GM23248 (cell line): Measurements from ENCODE around the gene RNASET2. TPM values are rescaled to one million over a fixed set of nuclear protein-coding genes. Genes with fewer than 3 reads are reported as not detected.

Experiments used
- DNase-seq: peaks from one replicate; pipeline ENCODE4 v3.0.0-alpha.2; 2015
- H2AFZ ChIP-seq: fragments of 200-600 bp; sonication (generic); 2 replicates; pipeline ENCODE4 v1.6.1; 2016; ENCODE audit warnings: antibody characterized with exemption
- H3F3A ChIP-seq: fragments of 200-600 bp; sonication (generic); 2 replicates; pipeline ENCODE4 v1.6.1; 2016; ENCODE audit warnings: mild to moderate bottlenecking, antibody characterized with exemption, mixed run types; ENCODE audit not compliant: insufficient read depth
- H3K27ac ChIP-seq: fragments of 200-600 bp; sonication (generic); 2 replicates; pipeline ENCODE4 v1.5.1; 2016; ENCODE audit warnings: mild to moderate bottlenecking
- H3K27me3 ChIP-seq: fragments of 200-600 bp; sonication (generic); replicated peaks from 2 replicates; pipeline ENCODE4 v1.6.1; 2016; ENCODE audit warnings: mild to moderate bottlenecking; ENCODE audit not compliant: insufficient read depth
- H3K36me3 ChIP-seq: fragments of 200-600 bp; sonication (generic); 2 replicates; pipeline ENCODE4 v1.6.1; 2016; ENCODE audit warnings: low read depth, mild to moderate bottlenecking
- H3K4me1 ChIP-seq: fragments of 200-600 bp; sonication (generic); 2 replicates; pipeline ENCODE4 v1.6.1; 2016; ENCODE audit warnings: mild to moderate bottlenecking; ENCODE audit not compliant: insufficient read depth
- H3K4me2 ChIP-seq: fragments of 200-600 bp; sonication (generic); one replicate; pipeline ENCODE4 v1.6.1; 2016; ENCODE audit warnings: mild to moderate bottlenecking; ENCODE audit not compliant: unreplicated experiment
- H3K4me3 ChIP-seq: fragments of 200-600 bp; sonication (generic); 2 replicates; pipeline ENCODE4 v1.5.1; 2016; ENCODE audit warnings: mild to moderate bottlenecking
- H3K79me2 ChIP-seq: fragments of 200-600 bp; sonication (generic); 2 replicates; pipeline ENCODE4 v1.6.1; 2016; ENCODE audit warnings: mild to moderate bottlenecking; ENCODE audit not compliant: insufficient read depth
- H3K9ac ChIP-seq: fragments of 200-600 bp; sonication (generic); 2 replicates; pipeline ENCODE4 v1.6.1; 2016; ENCODE audit warnings: mild to moderate bottlenecking
- H3K9me2 ChIP-seq: fragments of 200-600 bp; sonication (generic); 2 replicates; pipeline ENCODE4 v1.6.1; 2016; ENCODE audit warnings: mixed run types, mild to moderate bottlenecking, moderate library complexity; ENCODE audit not compliant: insufficient read depth
- H3K9me3 ChIP-seq: fragments of 200-600 bp; sonication (generic); one replicate; pipeline ENCODE4 v1.6.1; 2017; ENCODE audit warnings: low read depth
- H4K20me1 ChIP-seq: fragments of 200-600 bp; sonication (generic); 2 replicates; pipeline ENCODE4 v1.6.0; 2016; ENCODE audit not compliant: insufficient read depth
- EZH2 ChIP-seq: fragments of 200-600 bp; sonication (generic); IDR thresholded peaks from 2 replicates; pipeline ENCODE4 v1.6.1; 2018; ENCODE audit warnings: antibody characterized with exemption, mild to moderate bottlenecking; ENCODE audit not compliant: insufficient read depth, poor library complexity, severe bottlenecking
- EZH2phosphoT487 ChIP-seq: fragments of 200-600 bp; sonication (generic); IDR thresholded peaks from 2 replicates; pipeline ENCODE4 v1.6.1; 2018; ENCODE audit warnings: antibody characterized with exemption, moderate library complexity, mild to moderate bottlenecking, low read depth; ENCODE audit not compliant: insufficient read depth
- WGBS, 2 experiments: methylation state at CpG; one replicate each; pipeline ENCODE4 v1.1.6; 2015 to 2017; ENCODE audit warnings: low lambda C conversion rate in 2 of 2, low coverage in 1 of 2; ENCODE audit errors: missing lambda C conversion rate in 2 of 2; 5-methylcytosine and 5-hydroxymethylcytosine counted together
- in situ Hi-C: fragments of 300-500 bp; cut with MboI; formaldehyde crosslinking; loops from 2 replicates; pipeline ENCODE4 v1.15.0; 2020
- polyA plus RNA-seq: library from polyadenylated mRNA; unstranded; fragments of >200 nt; fragmentation: Nextera tagmentation; extraction: Ambion mirVana; gene quantifications from 2 replicates; pipeline ENCODE4 v1.2.1, GENCODE V29; 2016
- total RNA-seq: library from RNA; depleted of rRNA; stranded (reverse); fragments of >200 nt; shearing (Covaris generic); gene quantifications from 2 replicates; pipeline ENCODE4 v1.2.3, GENCODE V29; 2014; rRNA removed

Gene RNASET2
- total RNA-seq = 23.5 and 34.4 TPM in 2 replicates
- polyA plus RNA-seq = 26.8 and 28.9 TPM in 2 replicates

- 0 to 1% methylated on average over 33 to 57 of the region's 71 CpGs for WGBS, 2 experiments
- Histone ChIP-seq H3K9ac (peak within 1 kb of the TSS; percentile 87), H3K36me3 (no peaks in the 10 kb centered on the region), H3K79me2 (no peaks in the 10 kb centered on the region), H3K4me1 (no peaks in the 10 kb centered on the region), H3K9me3 (no peaks in the 10 kb centered on the region), H3K27me3 (no peaks in the 10 kb centered on the region), H3K9me2 (no peaks in the 10 kb centered on the region), H3K4me2 (peak within 1 kb of the TSS; percentile 92), H3F3A (no peaks in the 10 kb centered on the region), H2AFZ (peak within 1 kb of the TSS; percentile 98), H3K4me3 (peak within 1 kb of the TSS; percentile 86), H4K20me1 (no peaks in the 10 kb centered on the region), H3K27ac (peak within 1 kb of the TSS; percentile 35)
- in situ Hi-C loops = no loop called here
- TF ChIP-seq EZH2 (no peak), EZH2phosphoT487 (no peak)
- DNase-seq = peak; percentile 97
Observed at GRCh38 chr6:166956444-166957086, at the start of gene RNASET2. Gene RNASET2 (minus strand): TSS chr6:166956550. CDS start chr6:166956182, 368 bp downstream.

GRCh38 chr6:167005350-167006159 lies 49.2 kb upstream of the RNASET2 start:
- in situ Hi-C loops = no loop called here
- Histone ChIP-seq H2AFZ (no peak overlapping the region), H3F3A (no peaks in the 10 kb centered on the region), H3K9me3 (no peaks in the 10 kb centered on the region), H3K9ac (no peak overlapping the region), H3K36me3 (peaks cover 18% of the 10 kb centered on the region), H3K4me2 (no peak overlapping the region), H3K27me3 (no peaks in the 10 kb centered on the region), H3K27ac (no peak overlapping the region), H3K9me2 (no peaks in the 10 kb centered on the region), H3K4me3 (no peak overlapping the region), H4K20me1 (no peaks in the 10 kb centered on the region), H3K4me1 (peaks cover 2% of the 10 kb centered on the region; the same call in 1 of the 2 replicates), H3K79me2 (peaks cover 52% of the 10 kb centered on the region)
- 71 to 76% methylated on average over 12 of the region's 12 CpGs for WGBS, 2 experiments
- TF ChIP-seq EZH2phosphoT487 (no peak), EZH2 (no peak)
- DNase-seq = no peak

GRCh38 chr6:167000759-167001158 lies 44.4 kb upstream of the RNASET2 start:
- Histone ChIP-seq H3F3A (peaks cover 7% of the 10 kb centered on the region), H3K9me3 (no peaks in the 10 kb centered on the region), H3K4me2 (peak overlapping the region; percentile 95), H4K20me1 (no peaks in the 10 kb centered on the region), H3K9me2 (no peaks in the 10 kb centered on the region), H3K4me3 (peak overlapping the region; percentile 83; the same call in 1 of the 2 replicates), H3K27me3 (no peaks in the 10 kb centered on the region), H3K4me1 (peaks cover 8% of the 10 kb centered on the region; the same call in 1 of the 2 replicates), H3K79me2 (peaks cover 76% of the 10 kb centered on the region), H3K27ac (no peak overlapping the region), H3K36me3 (peaks cover 12% of the 10 kb centered on the region), H2AFZ (no peak overlapping the region), H3K9ac (no peak overlapping the region)
- no peak for DNase-seq
- WGBS, 2 experiments = 55 to 58% methylated on average over 2 of the region's 2 CpGs
- TF ChIP-seq EZH2 (no peak), EZH2phosphoT487 (no peak)
- in situ Hi-C loops = no loop called here

GRCh38 chr6:166999884-167000253 lies 43.5 kb upstream of the RNASET2 start:
- no peak for DNase-seq
- in situ Hi-C loops = no loop called here
- peaks cover 6% of the 10 kb centered on the region; the same call in 1 of the 2 replicates for H3K36me3 ChIP-seq
- no peaks in the 10 kb centered on the region for H3K9me2 ChIP-seq
- peak overlapping the region; percentile 86 for H2AFZ ChIP-seq
- H3K27me3 ChIP-seq = no peaks in the 10 kb centered on the region
- H3K27ac ChIP-seq = no peak overlapping the region
- TF ChIP-seq EZH2 (no peak), EZH2phosphoT487 (no peak)
- H3K9ac ChIP-seq = peak overlapping the region; percentile 76
- WGBS, 2 experiments = 1 to 5% methylated on average over 10 of the region's 10 CpGs
- H3K79me2 ChIP-seq = peaks cover 72% of the 10 kb centered on the region
- H3K9me3 ChIP-seq = no peaks in the 10 kb centered on the region
- H3K4me1 ChIP-seq = peaks cover 8% of the 10 kb centered on the region; the same call in 1 of the 2 replicates
- peaks cover 7% of the 10 kb centered on the region for H3F3A ChIP-seq
- peak overlapping the region; percentile 95 for H3K4me2 ChIP-seq
- peak overlapping the region; percentile 83 for H3K4me3 ChIP-seq
- H4K20me1 ChIP-seq = no peaks in the 10 kb centered on the region
